ENCODE measurements around the gene VGLL4.
"Not testable (repeated sequence)": the region's sequence is repeated elsewhere in the genome, so short reads cannot be mapped to it uniquely, and the experiment has no call there.

The VGLL4 gene

DNA sequence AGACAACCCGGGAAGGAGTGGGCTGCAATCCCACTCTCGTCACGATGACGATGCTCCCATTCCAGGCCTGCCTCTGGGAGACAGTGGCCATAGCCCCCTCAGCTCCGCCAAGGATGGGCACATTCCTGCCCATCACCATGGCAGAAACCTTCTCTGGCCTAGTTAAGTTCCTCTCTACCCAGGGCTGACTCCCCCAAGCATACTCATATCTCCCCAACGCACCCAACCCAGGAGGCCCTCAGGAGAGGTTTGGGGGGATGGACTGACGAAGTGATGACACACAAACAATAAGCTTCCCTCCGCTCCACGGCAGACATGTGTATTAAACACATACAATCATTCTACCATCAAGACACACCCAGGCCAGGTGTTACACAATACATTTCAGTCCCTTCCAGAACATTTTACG lies 60.1 kb downstream of the VGLL4 start:
- DNase-seq (ENCODE audit: low spot score), result no peak

DNA sequence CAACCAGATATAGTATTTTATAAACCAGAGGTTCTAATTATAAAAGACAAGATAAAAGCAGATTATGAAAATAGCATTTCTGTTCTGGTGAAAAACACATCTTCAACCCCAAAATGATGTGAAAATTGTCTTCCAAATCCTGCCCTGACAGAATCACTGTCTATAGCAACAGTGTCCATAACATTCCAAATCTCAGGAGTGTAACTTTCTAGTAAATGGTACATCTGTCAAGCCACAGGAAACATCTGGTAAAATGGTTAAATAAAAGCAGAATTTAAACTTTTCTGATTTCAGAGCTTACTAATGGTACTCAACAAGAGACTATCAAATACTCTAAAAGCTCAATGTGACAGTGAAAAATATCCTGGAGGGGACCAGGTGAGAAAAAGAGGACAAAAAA lies 60.5 kb downstream of the VGLL4 start:
- no peak for DNase-seq (ENCODE audit: low spot score)

DNA sequence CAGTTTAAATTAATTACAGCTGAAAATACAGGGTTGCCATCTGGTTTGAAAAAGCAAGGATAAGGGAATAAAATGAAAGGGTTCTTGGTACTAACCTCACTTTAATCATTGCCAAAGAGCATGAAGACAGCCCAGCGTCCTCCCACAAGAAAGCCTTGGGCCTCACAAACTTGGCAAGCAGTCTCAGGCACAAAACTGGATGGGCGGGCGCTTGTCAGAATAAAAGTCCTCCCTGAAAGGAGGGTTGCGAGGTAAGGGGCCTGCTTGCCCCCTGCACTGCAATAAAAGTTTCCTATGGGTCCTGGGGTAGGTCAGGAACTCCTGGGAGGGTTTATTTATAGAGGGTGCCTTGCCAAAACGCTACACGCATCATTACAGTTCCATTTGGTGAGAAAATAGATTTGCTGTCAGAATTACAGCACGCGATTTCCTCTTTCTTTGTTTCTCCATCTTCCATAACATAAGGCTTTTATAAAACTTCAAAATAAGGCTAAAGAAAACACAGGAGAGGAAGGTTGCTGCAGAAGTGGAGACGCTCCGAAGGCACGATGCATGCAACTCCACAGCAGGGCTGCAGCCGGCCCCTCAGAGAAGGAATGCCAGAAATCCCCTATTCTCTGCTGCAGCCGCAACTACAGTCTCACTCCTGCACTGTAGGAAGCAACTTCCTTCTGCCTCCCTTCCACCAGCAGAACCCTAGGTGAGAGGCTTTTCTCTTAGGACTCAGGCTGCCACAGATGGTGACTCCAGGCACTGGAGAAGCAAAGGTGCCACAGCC lies 61.3 kb downstream of the VGLL4 start:
- DNase-seq (ENCODE audit: low spot score), result no peak

DNA sequence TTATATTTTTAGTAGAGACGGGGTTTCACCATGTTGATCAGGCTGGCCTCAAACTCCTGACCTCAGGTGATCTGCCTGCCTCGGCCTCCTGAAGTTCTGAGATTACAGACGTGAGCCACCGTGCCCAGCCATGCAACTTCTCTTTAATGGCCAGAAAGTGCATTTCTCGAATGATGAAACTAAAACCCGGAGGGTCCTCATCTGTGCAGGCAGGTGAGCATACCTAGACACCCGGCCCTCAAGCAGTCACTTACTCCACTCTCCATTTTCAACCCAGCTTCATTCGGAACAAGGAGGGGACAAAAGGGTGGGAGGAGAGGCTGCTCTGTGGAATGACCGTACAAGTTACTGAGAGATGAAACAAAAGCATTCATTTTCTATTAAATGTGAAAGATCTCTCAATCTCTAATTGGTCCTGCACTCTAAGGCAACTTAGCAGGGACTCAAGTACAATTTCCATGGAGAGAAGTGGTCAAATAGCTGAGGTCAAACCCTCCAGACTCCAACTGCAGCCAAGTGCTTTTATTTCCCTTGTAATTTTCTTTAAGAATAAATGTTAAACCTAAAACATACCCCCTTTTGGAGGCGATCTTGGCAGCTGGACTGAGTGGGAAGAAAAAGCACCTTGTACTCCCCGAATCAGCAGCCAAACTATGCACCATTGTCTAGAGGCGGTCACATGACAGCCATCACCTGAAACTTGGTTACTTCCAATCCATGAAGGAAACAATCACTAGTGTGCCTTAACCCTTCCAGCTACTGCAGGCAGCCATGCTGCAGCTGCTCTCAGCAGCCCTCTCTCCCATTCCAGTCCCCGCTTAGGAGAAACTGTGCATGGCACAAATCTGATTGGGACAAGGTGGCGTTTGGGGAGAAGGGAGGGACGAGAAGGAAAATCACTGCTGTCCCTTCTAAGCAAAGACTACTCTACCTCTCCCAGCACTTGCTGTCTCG lies 62.2 kb downstream of the VGLL4 start:
- DNase-seq (ENCODE audit: low spot score), result no peak

DNA sequence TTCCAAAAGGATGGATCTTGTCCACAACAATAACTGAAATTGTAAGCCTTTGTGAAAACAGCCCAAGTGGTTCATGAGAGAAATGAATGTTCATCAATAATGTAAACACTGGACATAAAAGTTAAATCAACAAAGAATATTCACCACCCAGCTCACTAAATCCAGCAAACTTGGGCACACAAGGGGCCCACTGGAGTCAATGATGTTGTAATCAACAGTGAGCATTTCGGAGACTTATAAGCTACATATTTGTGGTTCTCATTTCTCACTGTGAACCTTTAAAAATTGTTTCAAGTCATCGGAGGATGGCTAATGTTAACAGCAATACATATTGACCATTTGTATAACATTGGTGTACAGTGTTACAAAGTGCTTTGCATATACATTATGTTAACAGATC lies 63.1 kb downstream of the VGLL4 start:
- no peak for DNase-seq (ENCODE audit: low spot score)

DNA sequence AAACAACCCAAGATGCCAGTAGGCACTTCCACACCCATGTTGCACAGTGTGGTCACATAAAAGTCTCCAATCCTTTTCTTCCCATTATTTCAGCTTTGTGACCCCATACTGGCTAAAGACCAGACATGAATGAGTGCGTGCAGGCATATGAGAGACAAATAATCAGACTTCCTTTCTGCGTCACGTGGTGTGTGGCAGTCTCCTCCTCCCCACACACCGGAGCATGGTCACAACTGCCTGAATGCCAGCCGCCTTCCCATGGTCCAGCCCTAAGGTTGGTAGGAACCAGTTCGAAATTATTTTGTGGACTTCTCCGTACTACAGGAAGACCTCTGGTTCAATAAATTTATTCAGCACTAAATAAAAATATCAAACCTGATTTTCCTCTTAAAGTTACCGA lies 65.5 kb downstream of the VGLL4 start:
- no peak for DNase-seq (ENCODE audit: low spot score)

DNA sequence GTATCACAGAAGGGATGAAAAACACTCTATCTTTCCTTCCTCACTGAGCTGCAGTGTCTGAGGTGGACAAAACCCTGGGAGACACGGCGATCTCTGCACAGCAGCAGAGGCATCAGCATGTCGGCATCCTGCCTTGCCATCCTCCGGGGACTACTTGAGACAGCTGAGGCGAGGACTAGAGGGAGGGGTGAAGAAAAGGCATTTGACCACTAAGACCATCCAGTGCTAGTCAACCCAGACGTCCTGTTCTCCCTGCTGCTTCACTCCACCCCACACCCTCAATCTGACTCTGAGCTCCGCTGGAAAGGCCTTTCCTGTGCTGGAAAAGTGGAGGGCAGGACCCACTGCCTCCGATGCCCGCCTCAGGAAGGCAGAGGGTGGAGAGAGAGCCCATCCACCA lies 67.3 kb downstream of the VGLL4 start:
- no peak for DNase-seq (ENCODE audit: low spot score)

DNA sequence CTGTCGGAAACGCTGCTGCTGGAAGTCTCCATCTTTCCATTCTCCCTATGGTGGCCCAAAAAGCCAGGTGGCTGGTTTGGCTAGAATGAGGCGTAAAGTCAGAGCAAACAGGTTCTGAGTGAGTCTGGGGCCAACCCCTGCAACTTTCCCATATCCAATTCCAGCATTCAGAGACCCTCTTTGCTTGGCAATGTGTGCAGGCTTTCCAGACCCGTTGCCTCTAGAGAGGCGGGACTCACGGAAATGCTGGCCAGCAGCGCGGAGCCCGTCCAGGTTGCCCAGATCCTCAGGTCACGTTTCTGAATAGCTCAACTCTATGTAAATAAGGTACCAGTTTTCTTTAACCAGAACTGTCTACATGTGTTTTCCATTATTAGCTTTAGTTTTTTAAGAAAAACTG lies 68.0 kb downstream of the VGLL4 start:
- no peak for DNase-seq (ENCODE audit: low spot score)

DNA sequence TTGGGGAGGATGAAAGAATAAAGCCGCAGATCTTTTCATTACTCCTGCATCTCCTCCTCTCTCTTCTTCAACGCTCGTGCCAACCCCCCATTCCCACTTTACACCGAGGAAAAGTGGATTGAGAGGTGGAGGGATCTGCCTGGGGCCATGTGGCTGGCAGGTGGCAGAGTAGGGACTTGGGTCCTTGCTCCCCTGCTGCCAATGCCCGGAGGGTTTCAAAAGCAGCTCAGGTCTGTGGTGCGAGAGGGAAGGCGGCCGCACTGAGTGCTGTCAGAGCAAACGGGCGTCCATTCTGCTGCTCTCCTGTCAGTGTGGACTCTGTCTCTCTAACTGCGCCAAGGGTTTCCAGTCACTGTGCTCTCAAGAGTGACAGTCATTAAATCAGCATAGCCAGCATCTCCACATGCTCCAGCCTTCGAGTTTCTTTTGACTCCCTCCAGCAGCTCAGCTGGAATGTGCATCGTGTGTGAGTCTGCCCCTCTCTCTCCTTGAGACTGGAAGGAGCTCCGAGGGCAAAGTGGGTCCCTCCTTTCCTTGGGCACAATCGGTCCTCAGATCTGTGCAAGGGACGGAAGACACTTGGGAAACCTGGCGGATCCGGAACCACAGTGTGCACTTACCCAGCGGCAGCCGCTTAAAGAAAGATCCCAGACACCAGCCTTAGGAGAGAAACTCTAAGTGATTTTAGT lies 68.6 kb downstream of the VGLL4 start:
- DNase-seq (ENCODE audit: low spot score), result no peak

DNA sequence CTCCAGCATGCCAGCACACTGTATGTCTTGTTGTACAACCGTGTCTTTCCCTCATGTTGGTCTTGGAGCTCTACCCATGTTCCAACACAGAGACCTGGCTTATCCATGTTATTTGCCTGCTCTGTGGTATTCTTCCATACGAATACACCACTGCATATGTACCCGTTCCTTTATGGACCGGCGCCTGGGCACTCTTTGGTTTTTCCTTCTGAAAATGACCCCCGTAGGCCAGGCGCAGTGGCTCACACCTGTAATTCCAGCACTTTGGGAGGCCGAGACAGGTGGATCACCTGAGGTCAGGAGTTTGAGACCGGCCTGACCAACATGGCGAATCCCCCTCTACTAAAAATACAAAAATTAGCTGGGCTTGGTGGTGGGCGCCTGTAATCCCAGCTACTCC lies 71.1 kb downstream of the VGLL4 start:
- not testable (repeated sequence) for DNase-seq (ENCODE audit: low spot score)

DNA sequence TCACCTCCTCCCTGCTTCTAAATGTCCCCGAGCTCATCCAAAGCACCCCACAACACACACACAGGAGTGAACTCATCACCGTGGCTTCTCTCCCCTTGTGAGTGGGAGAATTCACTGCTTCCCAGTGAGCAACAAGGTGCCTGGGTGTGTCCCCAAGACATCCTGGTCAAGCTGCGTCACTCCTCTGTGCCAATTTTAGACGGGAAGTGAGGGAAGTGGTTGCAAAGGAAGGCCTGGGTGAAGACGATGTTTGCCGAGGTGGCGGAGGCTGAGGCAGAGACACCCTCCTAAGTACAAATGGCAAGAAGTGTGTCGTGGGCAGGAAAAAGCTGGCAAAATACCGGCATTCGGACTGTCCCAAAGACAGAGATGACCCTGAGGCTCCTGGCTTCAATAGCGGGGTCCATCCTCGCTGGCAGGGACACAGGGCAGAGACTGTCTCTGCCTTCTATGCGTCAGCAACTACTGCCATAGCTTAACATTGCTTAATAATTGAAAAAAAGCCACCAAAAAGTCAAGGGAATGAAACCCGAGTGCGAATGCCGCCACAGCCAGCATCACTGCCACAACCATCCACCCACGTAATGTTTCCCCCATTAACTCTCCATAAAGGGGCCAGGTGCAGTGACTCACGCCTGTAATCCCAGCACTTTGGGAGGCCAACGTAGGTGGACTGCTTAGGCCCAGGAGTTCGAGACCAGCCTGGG lies 72.8 kb downstream of the VGLL4 start:
- DNase-seq (ENCODE audit: low spot score), result no peak

DNA sequence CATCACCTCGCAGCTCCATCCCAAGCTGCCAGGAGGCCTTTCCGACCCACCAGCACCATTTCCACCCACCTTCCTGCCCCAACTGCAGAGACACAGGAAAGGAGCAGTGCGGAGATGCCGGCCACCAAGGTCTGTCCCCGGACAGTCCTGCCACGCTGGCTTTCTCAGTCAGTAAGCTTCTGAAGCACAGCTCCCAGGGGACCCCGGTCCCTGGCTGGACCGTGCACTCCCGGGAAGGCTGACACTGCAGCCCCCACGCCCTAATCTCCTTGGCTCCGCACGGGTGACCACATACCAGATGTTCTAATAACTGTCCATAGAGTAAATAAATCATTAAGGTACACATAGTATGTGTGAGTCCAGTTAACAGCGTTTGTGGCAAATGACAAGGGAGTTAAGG lies 73.5 kb downstream of the VGLL4 start:
- no peak for DNase-seq (ENCODE audit: low spot score)

DNA sequence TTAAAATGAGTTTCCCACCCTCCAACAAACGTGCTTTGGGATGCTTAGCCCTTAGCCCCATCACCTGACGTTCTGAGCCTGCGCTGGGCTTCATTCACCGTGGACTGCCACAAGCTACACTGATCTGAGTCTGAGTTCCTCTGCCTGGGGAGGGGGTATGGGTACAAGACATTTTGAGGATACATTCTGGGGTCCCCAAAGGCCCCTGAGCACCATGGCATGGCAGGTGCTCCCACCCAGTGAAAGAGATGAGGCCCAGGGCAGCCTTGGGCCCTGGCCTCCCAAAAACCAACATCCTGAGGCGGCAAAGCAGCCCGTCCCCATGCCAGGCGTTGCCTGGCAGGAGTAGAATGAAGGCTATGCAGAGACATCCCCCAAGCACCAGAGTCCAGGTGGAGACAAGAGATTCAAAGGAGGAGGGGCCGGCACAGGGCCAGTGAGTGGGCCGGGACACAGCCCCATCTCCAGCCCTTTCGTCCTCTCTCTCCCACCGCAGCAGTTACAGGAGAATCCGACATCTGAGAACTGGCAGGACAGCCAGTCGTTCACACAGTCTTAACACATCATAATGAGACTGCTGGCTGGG lies 74.5 kb downstream of the VGLL4 start:
- DNase-seq (ENCODE audit: low spot score), result no peak

DNA sequence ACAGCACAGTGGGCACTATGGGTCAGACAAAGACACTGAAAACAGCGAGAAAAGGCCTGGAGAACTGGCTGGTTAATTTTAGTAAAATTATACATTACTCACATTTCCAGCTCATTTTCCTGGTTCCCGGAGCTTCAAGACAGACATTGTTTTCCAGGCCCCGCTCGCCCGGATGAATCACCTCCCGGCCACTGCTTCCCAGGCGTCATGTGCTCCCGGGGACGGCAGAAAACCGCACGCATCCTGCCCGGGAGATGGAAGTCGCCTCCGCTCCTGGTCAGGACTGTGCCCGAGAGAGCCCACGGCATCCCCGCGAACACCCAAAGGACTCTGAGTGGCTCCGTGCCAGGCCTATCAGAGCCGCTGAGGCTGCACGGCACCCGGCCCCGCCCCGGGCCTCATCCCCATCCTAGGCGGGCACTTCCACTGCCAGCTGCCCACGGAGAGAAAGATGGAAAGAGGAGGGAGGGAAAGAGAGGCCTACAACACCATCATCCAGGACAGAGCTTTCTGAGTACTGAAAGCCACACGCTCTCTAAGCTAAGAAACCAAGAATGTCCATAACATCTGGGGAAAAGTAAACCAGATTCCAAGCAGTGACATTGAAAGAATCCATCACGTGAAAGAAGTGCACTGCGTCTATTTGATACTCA lies 75.1 kb downstream of the VGLL4 start:
- no peak for DNase-seq (ENCODE audit: low spot score)

DNA sequence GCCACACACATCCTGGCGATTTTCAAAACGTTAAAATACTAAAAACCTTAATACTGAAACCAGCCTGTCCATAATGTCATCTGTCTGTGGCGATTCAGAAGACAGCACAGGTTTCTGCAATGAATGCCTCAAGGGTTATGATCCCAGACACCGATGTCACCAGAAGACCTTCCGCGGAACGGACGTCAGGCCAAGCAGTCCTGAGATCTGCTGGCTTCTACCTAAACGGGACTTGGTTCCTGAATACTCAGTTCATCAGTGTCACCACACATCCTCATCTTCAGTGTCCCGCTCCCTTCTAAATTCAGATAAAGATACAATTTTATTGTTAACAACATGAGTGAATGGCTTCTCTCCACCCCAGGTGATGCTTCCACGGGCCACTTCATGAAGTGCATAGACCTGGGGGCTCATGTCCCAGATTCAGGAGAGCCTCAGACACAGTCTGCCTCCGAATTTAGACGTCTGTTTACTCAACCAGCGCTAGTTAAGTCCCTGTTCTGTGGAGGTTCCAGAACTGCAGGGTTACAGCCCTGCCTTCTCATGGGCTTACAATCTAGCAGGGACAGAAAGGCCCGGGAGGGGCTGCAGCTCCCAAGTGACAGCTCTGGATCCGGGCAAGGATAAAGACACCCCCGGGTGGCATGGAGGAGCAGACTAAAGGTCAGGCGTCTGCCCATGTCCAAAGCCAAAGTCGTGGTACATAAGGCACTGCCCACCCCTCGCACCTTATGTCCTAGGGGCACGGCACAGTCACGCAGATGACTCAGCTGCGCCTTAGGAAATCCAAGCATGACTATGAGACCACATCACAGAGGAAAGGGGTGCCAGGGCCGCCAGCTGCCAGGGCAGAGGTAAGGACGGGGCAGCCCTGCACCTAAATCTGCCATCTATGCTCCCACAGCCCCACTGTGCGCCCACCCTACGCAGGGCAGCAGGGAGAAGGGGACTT lies 75.9 kb downstream of the VGLL4 start:
- no peak for DNase-seq (ENCODE audit: low spot score)

DNA sequence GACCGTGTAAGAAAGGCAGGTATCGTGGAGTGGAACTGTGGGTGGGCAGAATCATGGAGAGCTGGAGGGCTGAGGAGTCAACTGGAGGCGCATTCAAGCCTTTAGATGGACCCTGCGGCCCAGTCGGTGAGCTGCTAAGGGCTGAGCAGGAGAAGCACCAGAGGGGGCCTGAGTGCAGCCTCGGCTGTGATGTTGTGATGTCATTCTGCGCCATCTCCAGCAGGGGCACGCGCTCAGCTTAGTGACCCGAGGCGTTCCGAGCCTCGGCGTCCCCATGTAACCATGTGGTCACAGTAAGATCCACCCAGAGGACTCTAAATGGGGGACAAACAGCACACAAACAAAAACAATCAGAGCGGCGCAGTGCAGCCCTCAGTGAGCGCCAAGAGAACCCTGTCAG lies 76.8 kb downstream of the VGLL4 start:
- no peak for DNase-seq (ENCODE audit: low spot score)

DNA sequence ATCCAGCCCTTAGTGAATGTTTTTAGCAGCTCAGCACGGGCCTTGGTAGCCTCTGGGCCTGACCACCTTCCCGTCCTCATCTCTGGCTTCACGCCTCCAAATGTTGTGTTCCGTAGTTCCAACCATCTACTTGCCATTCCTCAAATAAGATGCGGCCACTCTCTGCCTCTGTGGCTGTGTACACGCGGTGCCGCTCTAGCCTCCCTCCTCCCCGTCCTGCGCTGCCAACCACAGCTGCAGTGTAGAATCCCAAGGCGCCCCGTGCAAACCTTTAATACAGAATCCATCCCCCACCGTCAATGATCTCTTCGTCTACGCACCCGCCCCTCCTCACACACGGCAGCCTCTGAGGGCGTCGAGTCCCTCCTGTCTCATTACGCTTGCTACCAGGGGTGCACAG lies 77.2 kb downstream of the VGLL4 start:
- DNase-seq (ENCODE audit: low spot score), result no peak

DNA sequence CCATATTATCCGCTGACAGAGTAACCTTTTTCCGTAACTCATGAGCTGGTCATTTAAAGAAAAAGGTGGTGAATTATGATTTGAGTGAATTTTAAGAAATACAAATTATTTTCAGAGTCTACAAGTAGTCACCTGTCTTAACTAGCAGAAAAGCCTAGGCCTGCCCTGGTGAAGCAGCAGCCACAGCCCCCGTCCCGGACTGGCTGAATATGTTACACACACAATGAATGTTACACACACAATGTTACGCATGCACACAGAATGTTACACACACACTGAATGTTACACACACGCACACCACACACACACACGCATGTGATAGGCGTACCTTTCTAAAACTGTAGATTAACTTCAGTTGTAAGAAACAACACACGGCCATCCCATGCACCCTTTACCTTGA lies 77.8 kb downstream of the VGLL4 start:
- no peak for DNase-seq (ENCODE audit: low spot score)

DNA sequence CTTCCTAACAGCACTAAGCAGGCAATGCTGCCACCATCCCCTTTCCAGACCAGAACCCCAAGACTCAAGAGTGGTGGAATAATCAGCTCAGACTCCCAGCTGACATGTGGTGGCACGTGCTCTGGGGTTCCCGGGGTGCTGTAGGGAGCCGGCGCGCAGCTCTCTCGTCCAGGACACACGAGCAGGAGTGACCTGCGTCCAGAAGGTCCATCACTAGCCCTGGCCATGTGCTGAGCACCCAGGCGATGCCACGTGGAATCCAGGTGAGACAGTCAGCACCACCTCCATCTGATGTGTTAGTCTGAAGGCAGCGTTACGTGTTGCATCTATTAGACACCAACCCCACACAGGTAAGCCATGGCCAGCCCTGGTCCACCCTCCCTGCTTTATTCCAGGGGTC lies 78.2 kb downstream of the VGLL4 start:
- DNase-seq (ENCODE audit: low spot score), result no peak

DNA sequence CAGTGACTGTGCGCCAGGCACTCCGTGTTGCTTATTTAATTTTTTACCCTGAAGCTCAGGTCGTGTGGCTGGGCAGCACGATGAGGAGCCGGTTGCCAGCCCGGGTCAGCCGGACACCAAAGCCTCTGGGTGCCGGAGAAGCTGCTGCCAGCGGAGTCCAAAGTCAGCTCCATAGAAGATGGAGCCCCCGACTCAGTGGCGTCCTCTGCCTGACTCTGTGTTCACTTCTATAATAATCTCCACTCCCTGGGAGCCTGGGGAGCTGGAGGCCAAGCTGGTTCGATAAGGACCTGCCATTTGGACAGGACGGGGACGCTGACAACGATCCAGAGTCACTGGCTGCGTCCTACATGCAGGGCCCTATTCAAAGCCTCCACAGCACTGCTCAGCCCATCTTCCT lies 78.6 kb downstream of the VGLL4 start:
- no peak for DNase-seq (ENCODE audit: low spot score)

All from RKO (cell line).